NCI-H2196 treated with DMSO at 0.1 percent for 48 hours (cell line): ENCODE measurements around the gene RMND5A.
"Not testable (repeated sequence)": the region's sequence is repeated elsewhere in the genome, so short reads cannot be mapped to it uniquely, and the experiment has no call there.

Source experiments
- DNase-seq: peaks from one replicate; lab custom pipeline; 2025; ENCODE audit not compliant: unreplicated experiment; lab: John Stamatoyannopoulos, UW

The RMND5A gene

GRCh38 chr2:86719637-86720539, at the start of gene RMND5A:
Gene RMND5A, plus strand, starts transcription at chr2:86720291. Its CDS starts 377 bp downstream, at chr2:86720668.
- peak; percentile 17 for DNase-seq

GRCh38 chr2:86671337-86671981, 48.6 kb upstream of the RMND5A start:
- no peak for DNase-seq

GRCh38 chr2:86672027-86672545, 48.0 kb upstream of the RMND5A start:
- DNase-seq = no peak

GRCh38 chr2:86673011-86673410, 47.1 kb upstream of the RMND5A start:
- DNase-seq = no peak

GRCh38 chr2:86673986-86674670, 46.0 kb upstream of the RMND5A start:
- no peak for DNase-seq

GRCh38 chr2:86675104-86675503, 45.0 kb upstream of the RMND5A start:
- DNase-seq = no peak

GRCh38 chr2:86675511-86676015, 44.5 kb upstream of the RMND5A start:
- no peak for DNase-seq

- no peak for DNase-seq
Observed at GRCh38 chr2:86677816-86678215, 42.3 kb upstream of the RMND5A start.

GRCh38 chr2:86679036-86679435, 41.1 kb upstream of the RMND5A start:
- DNase-seq = no peak

- DNase-seq = no peak
Observed at GRCh38 chr2:86685351-86685750, 34.7 kb upstream of the RMND5A start.

- no peak for DNase-seq
Observed at GRCh38 chr2:86686460-86686859, 33.6 kb upstream of the RMND5A start.

GRCh38 chr2:86686905-86687304, 33.2 kb upstream of the RMND5A start:
- DNase-seq = no peak

- no peak for DNase-seq
Observed at GRCh38 chr2:86695053-86695691, 24.9 kb upstream of the RMND5A start.

- no peak for DNase-seq
Observed at GRCh38 chr2:86697551-86698104, 22.5 kb upstream of the RMND5A start.

- no peak for DNase-seq
Observed at GRCh38 chr2:86700690-86701089, 19.4 kb upstream of the RMND5A start.

- DNase-seq = no peak
Observed at GRCh38 chr2:86703704-86704361, 16.3 kb upstream of the RMND5A start.

- DNase-seq = no peak
Observed at GRCh38 chr2:86704459-86704971, 15.6 kb upstream of the RMND5A start.

GRCh38 chr2:86706220-86706619, 13.9 kb upstream of the RMND5A start:
- no peak for DNase-seq

GRCh38 chr2:86706935-86707334, 13.2 kb upstream of the RMND5A start:
- DNase-seq = no peak

- not testable (repeated sequence) for DNase-seq
Observed at GRCh38 chr2:86708126-86708525, 12.0 kb upstream of the RMND5A start.
